Stomach (tissue), 4 donors: ENCODE data around the gene S100A12.

ENCODE experiments used
- EP300 ChIP-seq: sonication (generic); formaldehyde crosslinking; IDR thresholded peaks from one replicate; pipeline ENCODE4 v1.6.1; 2017; ENCODE audit warnings: antibody characterized with exemption
- POLR2A ChIP-seq, 4 donors: fragments of 450-650 bp; IDR thresholded peaks; one replicate each; pipeline ENCODE4 v1.6.1; 2016; ENCODE audit warnings: antibody characterized with exemption in 4 of 4, control low read depth in 2 of 4, mild to moderate bottlenecking in 1 of 4, moderate library complexity in 1 of 4
- TF ChIP-seq, protein P1 (sequence below), 7 experiments: fragments of 450-650 bp in 4 of 7; fragments of 200-600 bp in 3 of 7; sonication (generic) in 3 of 7; IDR thresholded peaks; one replicate each; pipeline ENCODE4 v1.5.1; 2016 to 2019; ENCODE audit warnings: antibody characterized with exemption in 7 of 7, control low read depth in 2 of 7, mild to moderate bottlenecking in 1 of 7

DNA sequence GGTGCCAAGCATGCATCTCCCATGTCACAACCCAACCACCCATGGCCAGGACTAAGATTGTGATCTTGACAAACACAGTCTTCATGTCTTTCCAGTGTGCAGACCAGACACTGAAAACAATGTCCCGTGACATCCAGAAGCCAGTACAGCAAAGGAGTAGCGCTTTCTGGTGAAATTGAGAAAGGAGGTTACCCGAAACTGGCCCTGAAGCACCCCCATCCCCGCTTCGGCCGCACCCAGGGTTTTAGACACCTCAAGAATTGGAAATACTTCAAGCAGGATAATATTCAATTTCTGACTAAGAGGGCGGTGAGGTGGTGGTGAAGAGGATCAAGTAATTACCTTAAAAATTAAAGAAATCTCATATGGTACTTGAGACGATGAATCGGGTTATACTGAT, 26.0 kb upstream of the S100A12 start:
- TF ChIP-seq, protein P1, sequence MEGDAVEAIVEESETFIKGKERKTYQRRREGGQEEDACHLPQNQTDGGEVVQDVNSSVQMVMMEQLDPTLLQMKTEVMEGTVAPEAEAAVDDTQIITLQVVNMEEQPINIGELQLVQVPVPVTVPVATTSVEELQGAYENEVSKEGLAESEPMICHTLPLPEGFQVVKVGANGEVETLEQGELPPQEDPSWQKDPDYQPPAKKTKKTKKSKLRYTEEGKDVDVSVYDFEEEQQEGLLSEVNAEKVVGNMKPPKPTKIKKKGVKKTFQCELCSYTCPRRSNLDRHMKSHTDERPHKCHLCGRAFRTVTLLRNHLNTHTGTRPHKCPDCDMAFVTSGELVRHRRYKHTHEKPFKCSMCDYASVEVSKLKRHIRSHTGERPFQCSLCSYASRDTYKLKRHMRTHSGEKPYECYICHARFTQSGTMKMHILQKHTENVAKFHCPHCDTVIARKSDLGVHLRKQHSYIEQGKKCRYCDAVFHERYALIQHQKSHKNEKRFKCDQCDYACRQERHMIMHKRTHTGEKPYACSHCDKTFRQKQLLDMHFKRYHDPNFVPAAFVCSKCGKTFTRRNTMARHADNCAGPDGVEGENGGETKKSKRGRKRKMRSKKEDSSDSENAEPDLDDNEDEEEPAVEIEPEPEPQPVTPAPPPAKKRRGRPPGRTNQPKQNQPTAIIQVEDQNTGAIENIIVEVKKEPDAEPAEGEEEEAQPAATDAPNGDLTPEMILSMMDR (IDR thresholded peaks at IDR 0.05) = no peak
- TF ChIP-seq EP300 (no peak), POLR2A (IDR thresholded peaks at IDR 0.05) (no peak)
